ENCODE measurements around the gene MED17. TPM values are rescaled to one million over a fixed set of nuclear protein-coding genes. Genes with fewer than 3 reads are reported as not detected.
A peak's percentile ranks its signal among the peaks of the same experiment; 100 is the strongest.
"Not testable (repeated sequence)": the region's sequence is repeated elsewhere in the genome, so short reads cannot be mapped to it uniquely, and the experiment has no call there.

Gene MED17
- total RNA-seq, 2 experiments from 2014 or later: 19.4 to 22.6 TPM

DNA sequence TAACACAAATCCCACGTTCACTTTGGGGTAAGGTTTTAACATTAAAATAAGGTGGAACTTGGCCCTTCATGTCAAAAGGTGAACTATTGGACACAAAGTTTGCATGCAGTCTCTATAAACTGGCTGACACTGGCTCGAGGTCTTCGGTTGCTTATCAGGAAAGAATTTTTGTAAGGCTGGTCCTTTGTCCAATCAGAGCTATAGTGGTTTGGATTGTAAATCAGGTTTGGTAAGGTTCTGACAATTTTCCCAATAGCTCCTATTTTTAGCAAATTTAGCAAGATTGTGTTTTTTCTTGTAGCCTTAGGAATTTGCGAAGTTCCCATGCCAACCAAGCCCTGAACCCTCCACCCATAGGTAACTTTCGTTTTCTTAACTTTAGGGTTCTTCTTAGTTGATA, 17.6 kb upstream of the MED17 start:
- H3K4me1 Mint-ChIP-seq (ENCODE audit: low read depth): no peaks in the 10 kb centered on the region
- peaks cover 16% of the 10 kb centered on the region for H3K9me3 Mint-ChIP-seq
- intact Hi-C loops (cut with micrococcal nuclease): no loop called here
- H3K27me3 Mint-ChIP-seq (ENCODE audit: low read depth): no peaks in the 10 kb centered on the region
- no peak overlapping the region for H3K4me3 Mint-ChIP-seq
- CTCF ChIA-PET: no interaction called here
- peaks cover 15% of the 10 kb centered on the region for H3K36me3 Mint-ChIP-seq (ENCODE audit: low read depth)
- H3K27ac Mint-ChIP-seq: no peak overlapping the region
- no peak for DNase-seq

DNA sequence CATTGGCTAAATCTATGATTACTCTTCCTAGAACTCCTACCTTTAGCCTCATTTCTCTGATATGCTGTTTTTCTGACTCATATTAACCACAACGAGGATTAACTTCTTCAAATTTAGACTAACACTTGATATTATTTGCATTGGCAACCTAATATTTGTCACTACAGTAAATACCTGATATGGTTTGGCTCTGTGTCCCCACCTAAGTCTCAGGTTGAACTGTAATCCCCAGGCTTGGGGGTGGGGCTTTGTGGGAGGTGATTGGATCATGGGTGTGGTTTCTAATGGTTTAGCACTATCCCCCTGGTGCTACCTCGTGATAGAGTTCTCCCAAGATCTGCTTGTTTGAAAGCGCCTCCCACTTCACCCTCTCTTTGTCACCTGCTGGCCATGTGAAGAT, 17.1 kb upstream of the MED17 start:
- Mint-ChIP-seq H3K4me1 (ENCODE audit: low read depth) (no peaks in the 10 kb centered on the region), H3K36me3 (ENCODE audit: low read depth) (peaks cover 18% of the 10 kb centered on the region), H3K27me3 (ENCODE audit: low read depth) (no peaks in the 10 kb centered on the region), H3K4me3 (no peak overlapping the region), H3K27ac (no peak overlapping the region), H3K9me3 (peaks cover 16% of the 10 kb centered on the region)
- no peak for DNase-seq
- intact Hi-C loops (cut with micrococcal nuclease): no loop called here
- CTCF ChIA-PET: no interaction called here

DNA sequence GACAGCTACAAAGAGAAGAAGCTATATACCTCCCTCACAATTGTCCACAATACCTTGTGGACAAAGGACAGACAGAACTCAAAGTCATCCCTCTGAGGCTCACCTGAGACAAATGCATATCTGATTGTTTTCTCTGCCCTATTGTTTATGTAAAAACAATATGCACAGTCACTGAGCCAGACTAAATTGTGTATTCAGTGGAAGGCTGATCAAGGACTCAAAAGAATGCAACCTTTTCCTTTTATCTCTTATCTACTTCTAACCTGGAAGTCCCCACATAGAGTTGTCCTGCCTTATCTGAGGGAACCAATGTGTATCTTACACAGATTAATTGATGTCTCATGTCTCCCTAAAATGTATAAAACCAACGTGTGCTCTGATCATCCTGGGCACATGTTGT, 13.9 kb upstream of the MED17 start:
- no peaks in the 10 kb centered on the region for H3K27me3 Mint-ChIP-seq (ENCODE audit: low read depth)
- peaks cover 20% of the 10 kb centered on the region for H3K36me3 Mint-ChIP-seq (ENCODE audit: low read depth)
- peaks cover 20% of the 10 kb centered on the region for H3K9me3 Mint-ChIP-seq
- H3K4me1 Mint-ChIP-seq (ENCODE audit: low read depth): no peaks in the 10 kb centered on the region
- H3K27ac Mint-ChIP-seq: no peak overlapping the region
- intact Hi-C loops (cut with micrococcal nuclease): no loop called here
- H3K4me3 Mint-ChIP-seq: no peak overlapping the region
- CTCF ChIA-PET: interaction anchor here (0.6 kb wide), 1 partner anchor 30 kb away, joined by 3 read pairs; no protein-coding TSS in a partner anchor
- no peak for DNase-seq

DNA sequence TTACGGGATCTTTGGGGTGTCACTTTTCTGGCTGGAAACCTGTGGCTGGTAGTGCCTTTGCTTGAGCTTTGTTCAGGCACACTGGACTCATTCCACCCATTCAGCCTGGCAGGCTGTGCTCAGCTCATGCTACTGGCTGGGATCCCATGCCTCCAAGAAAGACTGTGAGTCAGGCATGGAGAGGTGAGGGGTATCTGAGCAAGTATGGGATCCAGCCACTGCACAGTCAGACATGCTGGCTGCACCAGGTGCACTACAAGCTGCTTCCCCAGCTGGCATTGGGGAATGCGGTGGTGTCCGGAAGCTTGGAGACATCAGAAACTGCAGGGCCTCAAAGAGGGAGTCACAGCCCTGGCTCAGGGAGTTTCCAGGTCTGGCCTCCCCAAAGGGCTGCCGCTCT, 12.0 kb upstream of the MED17 start:
- no peak for DNase-seq
- H3K36me3 Mint-ChIP-seq (ENCODE audit: low read depth): peaks cover 11% of the 10 kb centered on the region
- no peak overlapping the region for H3K27ac Mint-ChIP-seq
- H3K9me3 Mint-ChIP-seq: peaks cover 12% of the 10 kb centered on the region
- CTCF ChIA-PET: no interaction called here
- intact Hi-C loops (cut with micrococcal nuclease): no loop called here
- H3K27me3 Mint-ChIP-seq (ENCODE audit: low read depth): no peaks in the 10 kb centered on the region
- no peak overlapping the region for H3K4me3 Mint-ChIP-seq
- no peaks in the 10 kb centered on the region for H3K4me1 Mint-ChIP-seq (ENCODE audit: low read depth)

DNA sequence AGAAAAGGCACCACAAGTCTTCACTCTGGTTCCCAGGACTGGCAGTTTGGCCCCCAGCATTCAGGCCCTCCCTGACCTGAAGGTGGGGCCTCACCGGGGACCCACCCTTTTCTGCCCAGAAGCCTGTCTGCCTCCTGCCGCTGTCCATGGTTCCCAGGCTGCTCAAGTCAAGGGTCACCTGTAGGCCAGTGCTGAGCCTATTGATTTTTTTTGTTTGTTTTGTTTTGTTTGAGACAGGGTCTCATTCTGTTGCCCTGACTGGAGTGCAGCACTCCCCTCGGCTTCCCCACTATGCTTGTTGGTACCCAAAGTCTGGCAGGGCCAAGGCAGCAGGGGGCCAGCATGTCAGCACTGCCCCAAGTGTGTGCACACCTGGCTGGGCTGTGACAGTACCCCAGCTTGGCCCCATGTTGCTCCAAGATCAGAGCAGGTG, 11.0 kb upstream of the MED17 start:
- H3K36me3 Mint-ChIP-seq (ENCODE audit: low read depth): peaks cover 7% of the 10 kb centered on the region
- H3K27ac Mint-ChIP-seq: no peak overlapping the region
- peaks cover 7% of the 10 kb centered on the region for H3K9me3 Mint-ChIP-seq
- H3K27me3 Mint-ChIP-seq (ENCODE audit: low read depth): no peaks in the 10 kb centered on the region
- DNase-seq: no peak
- intact Hi-C loops (cut with micrococcal nuclease): no loop called here
- no peaks in the 10 kb centered on the region for H3K4me1 Mint-ChIP-seq (ENCODE audit: low read depth)
- H3K4me3 Mint-ChIP-seq: no peak overlapping the region
- CTCF ChIA-PET: no interaction called here

DNA sequence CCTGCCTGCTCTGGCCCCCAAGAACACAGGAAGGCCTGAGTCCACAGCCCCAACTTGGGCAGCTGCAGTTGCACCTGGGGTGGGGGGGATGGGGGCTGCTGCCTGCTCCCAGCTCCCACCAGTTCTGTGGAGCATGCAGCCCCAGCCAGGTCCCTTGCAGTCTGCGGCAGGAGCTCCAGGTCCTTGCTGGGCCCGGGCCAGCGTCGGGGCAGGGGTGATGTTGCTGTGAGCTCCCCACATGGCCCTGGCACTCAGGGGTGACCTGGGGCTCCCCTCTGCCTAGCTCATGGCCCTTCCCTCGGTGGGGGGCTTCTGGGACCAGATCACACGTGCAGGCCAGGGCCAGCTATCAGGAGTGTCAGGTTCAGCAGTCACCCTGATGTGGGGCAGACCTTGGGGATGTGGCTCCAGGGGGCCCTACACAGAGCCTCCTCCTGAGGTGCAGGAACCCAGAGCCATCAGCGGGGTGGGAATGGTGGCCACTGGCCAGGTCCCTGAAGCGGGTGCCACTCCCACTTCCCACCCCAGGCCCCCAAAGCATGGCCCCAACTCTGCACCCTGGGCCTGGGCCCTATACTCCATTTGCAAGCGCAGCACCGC, 10.4 kb upstream of the MED17 start:
- Mint-ChIP-seq H3K4me3 (no peak overlapping the region), H3K9me3 (peaks cover 4% of the 10 kb centered on the region), H3K27ac (no peak overlapping the region), H3K4me1 (ENCODE audit: low read depth) (no peaks in the 10 kb centered on the region), H3K27me3 (ENCODE audit: low read depth) (no peaks in the 10 kb centered on the region), H3K36me3 (ENCODE audit: low read depth) (peaks cover 7% of the 10 kb centered on the region)
- CTCF ChIA-PET: no interaction called here
- intact Hi-C loops (cut with micrococcal nuclease): no loop called here
- DNase-seq: no peak

DNA sequence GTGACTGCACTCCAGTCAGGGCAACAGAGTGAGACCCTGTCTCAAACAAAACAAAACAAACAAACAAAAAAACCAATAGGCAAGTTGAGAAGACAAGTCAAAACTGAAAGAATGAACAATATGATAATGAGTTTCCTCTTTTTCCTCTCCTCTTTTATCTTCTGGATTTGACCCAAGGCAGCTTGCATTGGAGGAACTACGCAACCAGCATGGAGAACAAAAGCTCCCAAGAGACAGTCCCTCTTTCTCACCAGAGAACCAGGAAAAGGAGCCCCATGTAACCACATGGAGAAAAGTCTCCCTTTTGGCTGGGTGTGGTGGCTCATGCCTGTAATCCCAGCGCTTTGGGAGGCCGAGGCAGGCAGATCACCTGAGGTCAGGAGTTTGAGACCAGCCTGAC, 9.5 kb upstream of the MED17 start:
- H3K27ac Mint-ChIP-seq; H3K4me3 Mint-ChIP-seq; H3K4me1 Mint-ChIP-seq (ENCODE audit: low read depth); H3K27me3 Mint-ChIP-seq (ENCODE audit: low read depth); DNase-seq; CTCF ChIA-PET; intact Hi-C loops (cut with micrococcal nuclease); H3K9me3 Mint-ChIP-seq; H3K36me3 Mint-ChIP-seq (ENCODE audit: low read depth): not testable (repeated sequence)

DNA sequence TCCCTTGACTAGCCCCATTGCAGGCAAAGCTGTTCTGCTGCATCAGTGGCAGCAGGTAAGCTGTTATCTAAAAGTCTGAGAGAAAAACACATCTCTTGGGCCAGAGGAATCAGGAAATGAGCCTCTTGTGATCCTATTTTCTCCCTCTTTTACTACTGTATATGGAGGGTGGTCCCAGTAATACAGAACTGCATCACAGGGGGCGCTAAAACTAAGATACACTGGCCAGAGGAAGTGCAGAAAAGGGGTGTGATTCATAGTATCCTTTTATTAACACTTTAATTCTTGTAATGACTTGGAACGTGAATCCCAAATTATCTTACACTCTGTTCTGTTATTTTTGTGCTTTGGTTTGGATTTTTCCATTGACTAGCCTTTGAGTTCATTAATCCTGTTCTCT, 8.8 kb upstream of the MED17 start:
- peaks cover 4% of the 10 kb centered on the region for H3K9me3 Mint-ChIP-seq
- CTCF ChIA-PET: no interaction called here
- H3K27ac Mint-ChIP-seq: no peak overlapping the region
- no peaks in the 10 kb centered on the region for H3K4me1 Mint-ChIP-seq (ENCODE audit: low read depth)
- H3K4me3 Mint-ChIP-seq: no peak overlapping the region
- intact Hi-C loops (cut with micrococcal nuclease): no loop called here
- peak; percentile 18 for DNase-seq
- peaks cover 9% of the 10 kb centered on the region for H3K36me3 Mint-ChIP-seq (ENCODE audit: low read depth)
- H3K27me3 Mint-ChIP-seq (ENCODE audit: low read depth): no peaks in the 10 kb centered on the region

DNA sequence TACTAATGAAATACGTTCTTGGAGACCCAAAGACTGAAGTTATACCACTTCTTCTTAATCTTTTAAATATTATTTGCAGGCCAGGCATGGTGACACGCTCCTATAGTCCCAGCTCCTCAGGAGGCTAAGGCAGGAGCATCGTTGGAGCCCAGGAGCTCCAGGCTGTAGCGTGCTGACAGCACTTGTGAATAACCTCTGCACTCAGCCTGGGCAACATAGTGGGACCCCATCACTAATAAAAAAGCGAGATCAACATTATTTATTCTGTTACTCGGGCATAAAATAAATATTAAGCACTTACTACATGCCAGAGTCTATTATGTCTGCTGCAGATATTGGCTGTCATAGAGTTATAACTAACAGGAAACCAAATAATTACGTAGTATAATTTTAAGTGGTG, 720 bp upstream of the MED17 start:
- DNase-seq: no peak
- CTCF ChIA-PET: interaction anchor here (0.6 to 1.8 kb wide), 4 partner anchors 42 to 1258 kb away, joined by 3 to 10 read pairs (median 5); partner anchors contain the start of genes C11orf54 and TAF1D
- Mint-ChIP-seq H3K27me3 (ENCODE audit: low read depth) (no peaks in the 10 kb centered on the region), H3K4me3 (peak overlapping the region; percentile 99), H3K9me3 (no peaks in the 10 kb centered on the region), H3K36me3 (ENCODE audit: low read depth) (peaks cover 20% of the 10 kb centered on the region), H3K4me1 (ENCODE audit: low read depth) (peaks cover 39% of the 10 kb centered on the region), H3K27ac (peak overlapping the region; percentile 98)
- intact Hi-C loops (cut with micrococcal nuclease): loop anchor here (10.0 kb wide), 1 partner anchor 549 kb away; no protein-coding TSS in a partner anchor

DNA sequence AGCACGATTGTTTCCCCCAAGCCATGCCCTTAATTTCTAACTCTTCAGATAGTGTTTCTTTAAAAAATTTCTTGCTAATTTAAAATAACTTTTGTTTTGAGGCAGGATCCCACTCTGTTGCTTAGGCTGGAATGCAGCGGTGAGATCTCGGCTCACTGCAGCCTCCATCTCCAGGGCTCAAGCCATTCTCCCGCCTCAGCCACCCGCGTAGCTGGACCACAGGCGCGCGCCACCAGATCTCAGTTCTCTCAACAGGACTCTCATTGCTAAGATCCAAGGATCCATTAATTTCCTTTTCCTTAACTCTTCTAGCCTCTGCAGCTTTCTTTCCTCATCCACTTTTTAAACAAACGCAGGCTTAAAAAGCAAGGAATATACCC, 327 bp upstream of the MED17 start:
- DNase-seq: no peak
- no peaks in the 10 kb centered on the region for H3K9me3 Mint-ChIP-seq
- H3K4me1 Mint-ChIP-seq (ENCODE audit: low read depth): peaks cover 41% of the 10 kb centered on the region
- CTCF ChIA-PET: interaction anchor here (0.6 to 1.8 kb wide), 6 partner anchors 17 to 1258 kb away, joined by 3 to 10 read pairs (median 4); partner anchors contain the start of genes C11orf54 and TAF1D
- no peaks in the 10 kb centered on the region for H3K27me3 Mint-ChIP-seq (ENCODE audit: low read depth)
- intact Hi-C loops (cut with micrococcal nuclease): loop anchor here (1.0 to 10.0 kb wide), 9 partner anchors 42 to 1190 kb away; partner anchors contain the start of genes ANKRD49, C11orf54, CEP295 and CWC15
- peaks cover 22% of the 10 kb centered on the region for H3K36me3 Mint-ChIP-seq (ENCODE audit: low read depth)
- peak overlapping the region; percentile 98 for H3K27ac Mint-ChIP-seq
- peak overlapping the region; percentile 99 for H3K4me3 Mint-ChIP-seq

DNA sequence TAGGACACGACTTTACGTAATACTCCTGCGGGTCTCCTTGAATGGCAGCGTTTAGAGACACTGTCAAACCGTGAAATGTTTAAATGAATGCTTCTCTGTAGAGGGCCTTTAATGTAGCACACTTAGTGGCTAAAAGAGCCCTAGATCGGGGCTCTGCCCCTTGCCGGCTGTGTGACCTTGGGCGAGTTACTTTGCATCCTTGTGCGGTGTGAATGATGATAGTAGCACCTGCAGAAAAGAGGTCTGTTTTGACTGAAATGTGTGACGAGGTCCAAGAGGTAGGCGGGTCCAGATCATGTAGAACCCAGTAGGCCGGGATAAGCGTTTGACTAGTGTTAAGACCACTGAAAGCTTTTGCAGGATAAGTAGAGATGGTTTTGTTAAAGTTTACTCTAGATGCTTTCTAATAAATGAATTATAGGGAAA, 866 bp downstream of the MED17 start:
- H3K4me1 Mint-ChIP-seq (ENCODE audit: low read depth): peaks cover 43% of the 10 kb centered on the region

DNA sequence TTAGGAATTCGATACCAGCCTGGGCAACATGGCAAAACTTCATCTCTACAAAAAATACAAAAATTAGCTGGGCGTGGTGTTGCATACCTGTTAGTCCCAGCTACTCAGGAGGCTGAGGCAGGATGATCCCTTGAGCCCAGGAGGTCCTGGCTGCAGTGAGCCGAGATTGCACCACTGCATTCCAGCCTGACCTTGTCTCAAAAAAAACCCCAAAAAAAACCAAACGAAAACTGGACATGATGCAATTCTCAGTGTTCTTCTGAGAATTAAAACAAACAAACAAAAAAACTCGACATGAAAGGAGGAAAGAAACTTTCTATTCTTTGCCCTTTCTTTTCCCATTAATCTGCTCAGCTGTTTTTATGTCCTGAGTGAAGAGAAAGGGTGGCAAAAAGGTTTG, 7.4 kb downstream of the MED17 start:
- CTCF ChIA-PET: no interaction called here
- intact Hi-C loops (cut with micrococcal nuclease): no loop called here
- H3K4me3 Mint-ChIP-seq: no peak overlapping the region
- peaks cover 42% of the 10 kb centered on the region for H3K36me3 Mint-ChIP-seq (ENCODE audit: low read depth)
- H3K9me3 Mint-ChIP-seq: no peaks in the 10 kb centered on the region
- no peaks in the 10 kb centered on the region for H3K27me3 Mint-ChIP-seq (ENCODE audit: low read depth)
- no peak overlapping the region for H3K27ac Mint-ChIP-seq
- H3K4me1 Mint-ChIP-seq (ENCODE audit: low read depth): peaks cover 18% of the 10 kb centered on the region
- no peak for DNase-seq

More for the DNA sequence above, 866 bp downstream of the MED17 start:
- peaks cover 27% of the 10 kb centered on the region for H3K36me3 Mint-ChIP-seq (ENCODE audit: low read depth)
- no peaks in the 10 kb centered on the region for H3K27me3 Mint-ChIP-seq (ENCODE audit: low read depth)
- peak overlapping the region; percentile 98 for H3K27ac Mint-ChIP-seq
- no peaks in the 10 kb centered on the region for H3K9me3 Mint-ChIP-seq
- intact Hi-C loops (cut with micrococcal nuclease): loop anchor here (1.0 to 10.0 kb wide), 9 partner anchors 44 to 1188 kb away; partner anchors contain the start of genes ANKRD49, C11orf54, CEP295 and CWC15
- CTCF ChIA-PET: interaction anchor here (0.7 to 1.0 kb wide), 2 partner anchors 43 to 45 kb away, joined by 3 to 4 read pairs; partner anchors contain the start of genes C11orf54 and TAF1D
- peak overlapping the region; percentile 99 for H3K4me3 Mint-ChIP-seq
- peak; percentile 61 for DNase-seq
